AG10803 (cell line): Measurements from ENCODE around the gene DNAL4.

ENCODE experiments used
- DNase-seq: peaks from one replicate; pipeline ENCODE4 v3.0.0; 2010; ENCODE audit warnings: low read depth
- H3K4me3 ChIP-seq: 2 replicates; pipeline ENCODE4 v1.5.1; 2011; ENCODE audit warnings: mild to moderate bottlenecking, low read length, control low read depth
- CTCF ChIP-seq: conservative IDR thresholded peaks from 2 replicates; pipeline ENCODE4 v1.5.1; 2011; ENCODE audit warnings: mild to moderate bottlenecking, low read length, control low read depth, inconsistent platforms

The DNAL4 gene

DNA sequence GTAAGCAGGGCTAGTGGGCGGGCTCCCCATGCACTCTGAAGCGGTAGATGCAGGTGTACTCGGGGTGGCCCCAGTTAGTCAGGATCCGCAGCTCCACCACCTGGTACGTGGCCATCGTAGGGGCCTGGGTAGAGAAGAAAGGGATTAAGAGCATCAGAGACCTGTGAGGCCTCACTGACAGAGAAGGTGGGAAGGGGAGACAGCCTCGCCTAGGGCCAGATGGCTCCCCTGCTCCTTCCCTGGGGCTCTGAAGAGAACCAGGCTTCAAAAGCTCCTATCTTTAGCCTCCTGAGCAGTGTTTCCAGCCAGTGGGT lies 57.7 kb downstream of the DNAL4 start:
- DNase-seq = no peak
- TF ChIP-seq CTCF = no peak
- H3K4me3 ChIP-seq = no peak overlapping the region

DNA sequence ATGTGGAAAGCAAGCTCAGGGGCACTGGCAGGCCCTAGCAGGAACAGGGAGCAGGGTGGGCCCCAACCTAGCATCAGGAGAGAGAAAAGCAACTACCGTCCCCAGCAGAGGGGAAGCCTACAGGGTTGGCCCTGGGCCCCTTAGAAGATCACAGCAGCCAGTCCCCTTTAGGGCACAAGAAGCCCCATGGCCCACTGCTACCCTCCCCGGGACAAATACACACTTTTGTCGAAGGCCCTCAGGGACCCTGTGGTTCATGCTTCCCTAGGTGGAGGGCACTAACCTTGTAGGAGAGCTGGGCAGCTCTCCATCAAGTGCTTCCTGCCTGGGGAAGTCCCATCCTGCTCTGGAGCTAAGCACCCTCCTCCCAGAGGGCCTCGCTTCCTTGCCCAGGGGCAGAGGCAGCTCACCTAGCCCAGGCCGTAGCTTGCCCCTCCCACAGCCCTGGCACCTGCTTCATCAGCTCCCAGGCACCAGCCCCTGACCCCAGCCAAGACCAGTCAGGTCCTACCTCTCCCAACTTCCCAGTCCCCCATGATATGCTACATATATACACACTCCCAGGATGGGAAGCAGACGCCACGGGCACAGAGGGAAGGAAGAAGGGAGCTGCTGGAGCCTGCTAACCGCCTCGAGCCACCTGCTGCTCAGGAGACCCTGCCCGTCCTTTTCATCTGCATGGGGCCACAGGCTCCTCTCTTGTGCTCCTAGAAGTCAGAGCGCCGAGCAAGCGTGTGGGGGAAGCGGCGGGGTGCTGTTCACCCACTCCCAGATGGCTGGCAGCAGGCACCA lies 58.3 kb downstream of the DNAL4 start:
- no peak for DNase-seq
- no peak overlapping the region for H3K4me3 ChIP-seq
- TF ChIP-seq CTCF = no peak

DNA sequence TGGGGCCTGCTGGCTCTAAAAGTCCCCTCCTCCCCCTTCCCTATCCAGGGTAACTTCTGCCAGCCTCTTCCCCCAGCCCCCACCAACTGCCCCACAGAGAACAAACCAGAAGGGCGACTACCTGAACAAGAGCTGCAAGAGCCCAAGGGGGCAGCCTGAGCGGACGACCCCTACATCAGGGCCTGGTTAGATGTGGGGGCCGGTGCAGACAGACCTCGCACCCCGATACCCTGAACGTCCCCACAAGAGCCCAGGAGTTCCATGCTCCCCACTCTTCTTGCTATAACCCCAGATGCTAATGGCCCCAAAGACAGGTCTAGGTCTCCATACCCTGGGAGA lies 58.8 kb downstream of the DNAL4 start:
- no peak for DNase-seq
- no peak for TF ChIP-seq CTCF
- no peak overlapping the region for H3K4me3 ChIP-seq

DNA sequence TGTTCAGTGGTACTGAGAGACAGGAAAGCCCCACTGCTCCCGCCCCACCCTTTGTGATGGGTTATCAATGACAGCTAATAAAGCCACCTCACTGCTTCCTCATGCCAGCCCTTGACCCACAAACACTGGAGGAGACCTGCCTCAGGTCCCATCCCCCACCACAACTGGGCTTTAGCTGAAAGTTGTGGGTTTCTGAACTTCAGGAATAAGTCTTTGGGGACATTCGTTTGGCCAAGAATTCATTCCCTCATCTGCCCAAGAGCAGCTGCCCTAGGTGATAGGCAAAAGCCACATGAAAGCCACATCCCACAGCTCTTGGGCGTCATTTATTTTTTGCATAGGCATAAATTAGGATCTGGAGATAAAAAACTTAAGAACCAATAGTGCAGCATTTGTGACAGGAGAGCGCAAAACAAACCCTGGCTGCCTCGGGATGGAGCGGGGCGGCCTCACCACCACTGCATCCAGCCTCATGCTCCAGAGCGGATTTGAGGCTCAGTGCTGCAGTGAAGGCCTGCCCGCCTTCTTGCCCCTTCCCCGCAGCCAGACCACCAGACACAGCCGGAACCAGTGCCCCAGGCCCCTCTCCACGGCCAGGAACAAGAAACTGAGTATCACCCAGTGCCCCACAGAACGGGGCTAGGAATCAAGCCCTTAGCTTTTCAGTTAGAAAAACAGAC lies 59.4 kb downstream of the DNAL4 start:
- no peak overlapping the region for H3K4me3 ChIP-seq
- DNase-seq = no peak
- TF ChIP-seq CTCF = no peak

DNA sequence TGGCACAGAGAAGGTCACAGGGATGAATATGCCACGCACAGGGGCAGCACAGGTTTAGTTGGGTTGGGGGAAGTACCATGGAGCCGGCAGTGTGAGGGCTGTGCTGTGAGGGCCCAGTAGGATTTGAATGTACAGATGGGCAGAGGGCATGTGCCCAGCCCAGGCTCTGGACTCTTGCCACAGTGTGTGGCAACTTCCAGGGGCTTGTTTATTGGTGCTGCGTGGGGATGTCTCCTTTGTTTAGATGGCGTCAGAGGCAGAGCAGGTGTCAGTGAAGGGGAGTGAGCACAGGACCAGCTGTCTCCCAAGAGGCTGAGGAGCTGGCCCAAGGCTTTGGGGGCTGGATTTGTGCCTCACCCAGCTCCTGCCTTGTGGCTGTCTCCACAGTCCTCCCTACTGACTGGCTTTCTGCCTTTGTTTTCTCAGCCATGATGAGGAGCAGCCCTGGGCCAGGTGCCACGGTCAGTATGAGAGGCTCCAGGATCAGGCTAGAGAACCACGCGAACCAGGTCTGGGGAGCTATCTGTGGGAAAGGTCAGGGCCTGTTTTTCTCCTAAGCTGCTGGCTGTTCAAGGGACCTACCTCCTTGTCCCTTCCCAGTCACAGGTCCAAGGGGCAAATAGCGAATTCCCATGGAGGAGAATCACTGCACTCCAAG lies 60.1 kb downstream of the DNAL4 start:
- peak; percentile 23 for DNase-seq
- no peak overlapping the region for H3K4me3 ChIP-seq
- no peak for TF ChIP-seq CTCF

- peak; percentile 60 for TF ChIP-seq CTCF
- no peak overlapping the region for H3K4me3 ChIP-seq
- no peak for DNase-seq
Measured at GRCh38 chr22:38733329-38733723, 60.6 kb downstream of the DNAL4 start.
